ENCODE data around the gene VTI1B.

VTI1B gene

DNA sequence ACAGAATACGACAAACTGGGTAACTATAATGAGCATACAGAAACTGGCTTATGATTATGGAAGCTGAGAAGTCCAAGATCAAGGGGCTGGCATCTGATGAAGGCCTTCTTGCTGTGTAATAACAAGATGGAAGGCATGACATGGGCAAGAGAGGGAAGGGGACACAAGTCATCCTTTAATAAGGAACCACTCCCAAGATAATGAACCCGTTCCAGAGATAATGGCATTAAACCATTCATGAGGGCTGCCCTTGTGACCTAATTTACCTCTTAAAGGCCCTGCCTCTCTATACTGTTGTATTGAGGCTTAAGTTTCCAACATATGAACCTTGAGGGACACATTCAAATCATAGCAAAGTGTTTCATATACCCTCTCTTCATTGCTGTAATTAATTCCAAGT, 4.6 kb upstream of the VTI1B start:
- DNase-seq (ENCODE audit: low read depth) = no peak

DNA sequence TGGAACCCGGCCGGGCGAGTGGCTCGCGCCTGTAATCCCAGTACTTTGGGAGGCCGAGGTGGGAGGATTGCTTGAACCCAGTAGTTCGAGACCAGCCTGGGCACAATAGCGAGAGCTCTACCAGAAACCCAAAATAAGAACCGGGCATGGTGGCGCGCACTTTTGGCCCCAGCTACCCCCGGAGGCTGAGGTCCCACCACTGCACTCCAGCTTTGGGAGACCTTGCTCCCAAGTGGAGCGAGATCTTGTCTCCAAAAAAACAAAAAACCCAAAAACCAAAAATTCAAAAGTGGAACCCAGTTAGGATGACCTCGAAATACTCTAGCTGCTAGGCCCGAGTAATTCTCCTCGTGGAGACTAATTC, 769 bp upstream of the VTI1B start:
- DNase-seq (ENCODE audit: low read depth) = no peak

GRCh38 chr14:67674139-67674479, 323 bp downstream of the VTI1B start:
- no peak for DNase-seq (ENCODE audit: low read depth)

- no peak for DNase-seq (ENCODE audit: low read depth)
Observed at GRCh38 chr14:67673451-67673850, 981 bp downstream of the VTI1B start.

DNA sequence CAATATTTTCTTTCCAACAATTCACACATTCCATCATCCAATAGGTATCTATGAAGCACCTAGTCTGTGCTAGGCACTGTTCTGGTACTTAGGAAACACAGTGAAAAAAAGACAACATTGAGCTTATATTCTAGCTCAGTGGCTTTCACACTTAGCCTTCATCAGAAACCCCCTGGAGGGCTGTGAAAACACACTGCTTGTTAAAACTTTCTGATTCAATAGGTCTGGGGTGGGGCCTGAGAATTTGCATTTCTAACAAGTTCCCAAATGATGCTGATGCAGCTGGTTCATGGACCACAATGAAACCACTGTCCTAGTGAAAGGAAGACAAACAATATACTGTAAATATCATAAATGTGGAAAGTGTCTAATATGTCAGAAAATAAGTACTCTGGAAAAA, 5.9 kb downstream of the VTI1B start:
- DNase-seq (ENCODE audit: low read depth) = no peak

DNA sequence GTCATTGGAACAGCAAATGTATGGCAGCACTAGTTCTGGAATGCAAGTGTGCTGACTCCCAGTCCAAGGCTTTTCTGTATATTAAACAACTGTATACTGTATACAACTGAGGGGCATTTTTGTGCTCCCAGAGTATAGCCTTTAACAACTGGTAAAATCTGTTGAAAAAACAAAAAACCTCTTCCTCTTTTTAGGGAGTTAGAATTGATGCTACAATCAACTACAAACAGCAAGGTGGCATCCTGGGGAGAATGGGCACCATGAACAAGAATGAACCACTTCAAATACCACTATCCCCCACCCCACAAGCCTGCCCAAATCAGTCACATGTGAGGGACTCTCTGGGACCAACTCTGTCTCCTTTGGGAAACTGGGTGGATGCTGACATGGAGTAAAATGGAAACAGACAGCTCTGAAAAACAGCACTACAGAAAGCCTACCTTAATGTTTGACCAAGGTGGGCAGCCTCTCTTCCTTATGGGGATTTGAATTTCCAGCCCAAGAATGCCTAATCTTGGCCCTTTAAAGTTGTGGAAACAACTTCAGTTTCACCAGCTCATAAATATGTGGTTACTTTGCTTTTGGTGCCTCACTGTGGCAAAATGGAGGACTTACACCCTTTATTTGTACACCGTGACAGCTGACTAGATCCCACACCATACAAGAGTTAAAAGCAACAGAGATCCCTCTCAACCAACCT, 7.5 kb downstream of the VTI1B start:
- DNase-seq (ENCODE audit: low read depth) = no peak

GRCh38 chr14:67665868-67666267, 8.6 kb downstream of the VTI1B start:
- no peak for DNase-seq (ENCODE audit: low read depth)

GRCh38 chr14:67663633-67664032, 10.8 kb downstream of the VTI1B start:
- DNase-seq (ENCODE audit: low read depth) = no peak

- DNase-seq (ENCODE audit: low read depth) = no peak
Observed at GRCh38 chr14:67653651-67654280, 20.7 kb downstream of the VTI1B start.

GRCh38 chr14:67652189-67652588, 22.2 kb downstream of the VTI1B start:
- no peak for DNase-seq (ENCODE audit: low read depth)

DNA sequence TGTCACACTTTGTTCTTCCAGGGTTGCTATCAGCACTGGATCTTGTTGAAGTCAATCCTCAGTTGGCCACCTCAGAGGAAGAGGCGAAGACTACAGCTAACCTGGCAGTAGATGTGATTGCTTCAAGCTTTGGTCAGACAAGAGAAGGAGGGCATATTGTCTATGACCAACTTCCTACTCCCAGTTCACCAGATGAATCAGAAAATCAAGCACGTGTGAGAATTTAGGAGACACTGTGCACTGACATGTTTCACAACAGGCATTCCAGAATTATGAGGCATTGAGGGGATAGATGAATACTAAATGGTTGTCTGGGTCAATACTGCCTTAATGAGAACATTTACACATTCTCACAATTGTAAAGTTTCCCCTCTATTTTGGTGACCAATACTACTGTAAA, 23.7 kb downstream of the VTI1B start:
- no peak for DNase-seq (ENCODE audit: low read depth)

DNA sequence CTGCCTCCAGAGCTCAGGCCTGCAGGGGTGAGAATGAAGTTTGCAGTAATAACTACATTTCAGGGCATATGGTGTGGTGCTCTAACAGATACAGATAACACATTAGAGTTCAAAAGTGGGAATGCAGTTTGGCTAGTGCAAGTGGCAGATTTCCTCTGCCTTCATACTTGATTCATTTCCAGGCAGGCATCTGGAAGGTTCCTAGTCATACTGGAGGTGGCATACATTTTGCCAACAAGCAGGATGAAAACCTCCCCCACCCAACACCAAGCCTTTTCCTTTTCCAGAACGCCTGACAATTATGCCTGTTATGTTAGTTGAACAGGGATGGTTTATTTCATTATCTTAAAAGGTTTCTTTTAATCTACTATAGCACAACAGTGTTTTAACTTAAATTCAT, 24.3 kb downstream of the VTI1B start:
- DNase-seq (ENCODE audit: low read depth) = no peak

DNA sequence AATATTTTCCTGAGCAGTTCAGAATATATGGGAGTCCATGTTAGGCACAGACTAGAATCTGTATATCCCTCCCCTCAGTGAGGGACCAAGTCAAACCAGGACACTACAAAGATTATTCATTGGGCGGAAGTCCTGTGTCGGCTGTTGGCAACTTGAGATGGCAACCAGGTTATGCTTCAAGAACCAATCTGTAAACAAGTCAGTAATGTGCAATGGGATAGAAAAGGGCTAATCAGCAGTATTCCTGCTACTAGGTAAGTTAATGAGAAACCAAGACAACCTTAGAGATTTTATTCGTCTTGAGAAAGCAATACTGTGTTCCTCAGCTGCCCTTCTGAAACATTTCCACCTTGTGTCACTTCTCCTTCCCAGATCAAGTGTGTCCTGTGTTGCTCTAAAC, 28.3 kb downstream of the VTI1B start:
- no peak for DNase-seq (ENCODE audit: low read depth)

GRCh38 chr14:67645414-67645813, 29.0 kb downstream of the VTI1B start:
- DNase-seq (ENCODE audit: low read depth) = no peak

DNA sequence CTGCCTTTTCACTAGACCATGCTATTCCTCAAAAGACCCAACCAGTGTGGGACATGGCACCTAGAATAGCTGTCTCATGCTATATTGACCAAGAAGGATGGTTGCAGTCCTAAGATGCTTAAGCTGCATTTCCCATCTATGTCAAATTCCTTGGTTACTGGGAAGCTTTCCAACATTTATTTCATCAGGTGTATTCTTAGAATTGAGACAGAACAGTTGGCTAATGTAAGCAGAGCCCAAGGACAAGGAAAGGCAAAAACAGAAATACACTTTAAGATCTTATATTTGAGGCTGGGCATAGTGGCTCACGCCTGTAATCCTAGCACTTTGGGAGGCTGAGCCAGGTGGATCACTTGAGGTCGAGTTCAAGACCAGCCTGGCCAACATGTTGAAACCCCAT, 30.0 kb downstream of the VTI1B start:
- DNase-seq (ENCODE audit: low read depth) = no peak

DNA sequence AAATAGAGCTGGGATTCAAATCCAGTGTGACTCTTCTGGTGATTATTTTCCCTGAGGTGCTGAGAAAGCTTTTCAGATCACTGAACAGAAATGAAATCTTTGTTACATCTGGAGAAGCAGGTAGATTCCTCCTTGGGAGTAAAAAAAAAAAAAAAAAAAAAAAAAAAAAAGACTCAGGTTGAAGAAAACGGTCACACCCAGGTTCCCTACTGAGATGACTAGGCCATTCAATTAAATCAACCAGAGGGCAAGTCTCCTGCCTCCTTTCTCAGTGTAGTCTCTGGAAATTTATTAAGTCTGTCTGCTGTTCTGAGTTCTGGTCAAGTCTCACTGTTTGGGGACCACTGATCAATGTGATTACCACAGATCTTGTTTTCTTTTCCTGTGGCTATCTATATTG, 30.7 kb downstream of the VTI1B start:
- DNase-seq (ENCODE audit: low read depth) = no peak

DNA sequence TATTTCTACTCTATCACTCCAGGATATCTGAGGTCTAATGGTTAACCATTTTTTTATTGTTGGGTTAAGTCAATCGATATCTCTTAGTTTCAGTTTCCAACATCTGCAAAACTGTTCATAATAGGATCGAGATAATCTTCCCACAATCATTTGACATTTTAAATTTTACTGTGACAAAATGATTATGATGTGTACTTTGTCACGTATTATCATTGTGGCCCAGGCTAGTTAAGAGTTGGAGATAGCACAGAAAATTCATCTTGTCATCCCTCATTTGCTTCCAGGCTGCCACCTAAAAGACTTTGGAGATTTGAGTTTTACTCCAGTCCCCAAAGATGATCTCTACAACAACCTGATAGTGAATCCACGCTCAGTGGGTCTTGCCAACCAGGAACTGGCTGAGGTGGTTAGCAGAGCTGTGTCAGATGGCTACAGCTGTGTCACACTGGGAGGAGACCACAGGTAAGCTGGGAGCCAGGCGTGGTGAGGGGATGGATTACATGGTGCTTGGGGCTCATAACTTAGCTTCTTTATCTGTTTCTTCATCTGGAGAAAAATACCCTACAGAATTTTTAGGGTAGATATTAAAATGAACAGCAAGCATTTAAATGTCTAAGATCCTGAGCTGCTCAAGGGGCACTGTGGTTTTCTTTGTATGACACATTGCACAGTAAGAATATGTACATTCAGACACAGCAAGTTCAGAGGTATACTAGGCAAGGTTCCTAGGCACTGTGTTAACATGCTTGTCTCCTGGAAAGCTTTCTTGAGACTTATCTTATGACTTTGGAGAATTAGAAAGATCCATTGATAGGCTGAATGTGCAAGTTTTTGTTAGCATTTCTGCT, 32.3 kb downstream of the VTI1B start:
- no peak for DNase-seq (ENCODE audit: low read depth)

DNA sequence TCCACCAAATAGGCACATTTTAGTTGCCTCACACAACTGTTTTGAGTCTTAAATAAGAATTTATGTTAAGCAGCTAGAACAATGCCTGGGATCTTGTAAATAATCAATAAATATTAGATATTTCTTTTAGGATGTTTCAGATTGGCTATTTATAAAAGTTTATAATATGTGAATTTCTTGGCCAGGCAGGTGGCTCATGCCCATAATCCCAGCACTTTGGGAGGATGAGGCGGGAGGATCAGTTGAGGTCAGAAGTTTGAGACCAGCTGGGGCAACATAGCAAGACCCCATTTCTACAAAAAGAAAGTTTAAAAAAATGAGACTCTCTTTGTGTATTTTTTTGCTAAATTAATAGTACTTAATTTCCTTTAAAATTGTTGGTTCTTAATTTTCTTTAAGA, 33.0 kb downstream of the VTI1B start:
- DNase-seq (ENCODE audit: low read depth) = no peak

DNA sequence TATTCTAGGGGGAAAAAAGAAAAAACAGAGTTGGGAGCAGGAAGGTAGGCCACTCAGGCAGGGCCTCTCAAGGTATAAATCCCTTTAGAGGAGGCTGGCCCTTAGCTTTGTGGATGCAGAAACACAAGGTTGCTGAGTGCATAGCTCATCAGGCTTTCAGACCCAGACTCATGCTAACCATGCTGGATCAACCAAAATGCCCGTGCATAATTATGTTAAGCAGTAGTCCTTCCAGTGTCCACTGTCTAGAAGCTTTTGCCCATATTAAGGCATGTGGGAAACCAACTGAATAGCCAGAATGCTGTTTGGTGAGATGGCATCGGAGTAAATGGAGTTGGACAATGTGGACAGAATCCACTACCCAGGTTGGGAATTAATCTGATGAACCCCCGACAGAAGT, 35.8 kb downstream of the VTI1B start:
- DNase-seq (ENCODE audit: low read depth) = no peak

DNA sequence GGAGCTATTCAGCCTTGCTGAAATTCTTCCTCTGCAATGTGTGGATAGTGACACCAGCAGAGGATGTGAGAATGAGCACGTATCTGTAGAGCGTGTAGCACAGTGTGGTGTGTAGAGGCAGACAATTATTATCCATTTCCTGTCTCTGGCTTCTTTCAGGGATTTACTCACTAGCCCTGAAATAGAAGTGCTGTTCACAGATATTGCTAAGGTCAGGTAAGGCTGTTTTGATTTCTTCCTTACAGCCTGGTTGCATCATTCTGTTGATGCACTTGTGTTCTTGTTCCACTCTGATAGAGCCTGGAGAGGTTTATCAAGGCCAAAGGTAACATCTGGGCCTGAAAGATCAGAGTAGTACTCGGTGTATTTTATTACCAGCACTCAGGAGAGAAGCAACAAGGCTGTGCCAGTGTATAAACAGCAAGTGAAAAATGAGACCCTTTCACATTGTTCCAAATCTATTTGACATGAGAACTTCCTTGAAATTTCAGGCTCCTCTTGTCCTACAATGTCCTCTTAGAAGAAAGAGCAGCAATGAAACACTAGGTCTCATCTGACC, 38.0 kb downstream of the VTI1B start:
- DNase-seq (ENCODE audit: low read depth) = no peak

DNA sequence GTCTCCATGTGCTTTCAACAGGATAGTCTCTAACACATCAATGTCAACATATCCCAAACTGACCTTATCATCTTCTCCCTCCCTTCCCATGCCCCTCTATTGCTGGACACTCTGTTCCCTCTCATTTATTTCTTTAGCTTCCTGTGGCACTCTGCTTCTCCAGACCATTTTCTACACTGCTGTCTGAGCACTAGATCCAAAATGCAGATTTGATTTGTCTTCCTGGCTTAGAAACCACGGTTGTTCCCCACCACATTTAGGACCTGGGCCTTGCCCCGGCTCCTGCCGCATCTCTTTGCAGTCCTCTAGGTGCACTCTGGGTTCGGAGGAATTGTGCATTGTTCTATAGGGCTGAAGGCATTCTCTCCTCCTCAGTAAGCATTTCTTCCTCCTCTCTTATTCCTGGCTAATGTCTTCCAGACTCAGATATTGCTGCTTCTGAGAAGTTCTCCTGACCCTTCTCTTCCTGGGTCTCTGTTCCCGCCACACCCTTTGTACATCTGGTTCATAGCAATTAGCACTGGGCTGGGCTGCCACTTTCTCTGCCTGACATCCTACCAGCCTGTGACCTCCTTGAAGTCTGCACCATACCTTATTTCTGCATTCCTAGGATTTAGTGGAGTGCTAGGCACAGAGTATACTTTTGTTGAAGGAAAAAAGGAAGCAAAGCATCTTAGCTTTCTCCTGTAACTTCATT, 40.8 kb downstream of the VTI1B start:
- DNase-seq (ENCODE audit: low read depth) = no peak

DNA sequence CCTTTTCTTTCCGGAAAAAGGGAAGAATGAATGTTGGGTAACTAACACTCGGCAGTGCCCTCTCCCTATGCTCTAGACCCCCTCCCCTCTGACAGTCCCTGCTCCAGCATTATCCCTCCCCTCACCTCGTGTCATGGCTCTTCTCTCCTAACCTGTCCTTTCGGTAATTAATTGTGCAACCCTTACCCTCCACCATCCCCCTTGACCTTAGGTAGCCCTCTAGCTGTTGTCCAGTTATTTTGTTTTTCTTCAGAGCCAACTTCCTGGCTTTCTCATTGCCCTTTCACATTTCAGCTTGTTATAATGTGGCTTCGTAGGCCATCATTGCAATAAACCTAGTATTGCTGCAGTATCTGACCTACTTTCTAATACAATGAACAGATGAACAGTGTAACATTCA, 43.5 kb downstream of the VTI1B start:
- no peak for DNase-seq (ENCODE audit: low read depth)

- DNase-seq (ENCODE audit: low read depth) = no peak
Observed at GRCh38 chr14:67630186-67630585, 44.2 kb downstream of the VTI1B start.

All from stimulated activated CD8-positive, alpha-beta memory T cell treated with anti-CD3 and anti-CD28 coated beads, Interleukin-15, amount 100 ng/mL, for 1 hour (primary cell).